ENCODE data around the gene GALC.

The GALC gene

DNA sequence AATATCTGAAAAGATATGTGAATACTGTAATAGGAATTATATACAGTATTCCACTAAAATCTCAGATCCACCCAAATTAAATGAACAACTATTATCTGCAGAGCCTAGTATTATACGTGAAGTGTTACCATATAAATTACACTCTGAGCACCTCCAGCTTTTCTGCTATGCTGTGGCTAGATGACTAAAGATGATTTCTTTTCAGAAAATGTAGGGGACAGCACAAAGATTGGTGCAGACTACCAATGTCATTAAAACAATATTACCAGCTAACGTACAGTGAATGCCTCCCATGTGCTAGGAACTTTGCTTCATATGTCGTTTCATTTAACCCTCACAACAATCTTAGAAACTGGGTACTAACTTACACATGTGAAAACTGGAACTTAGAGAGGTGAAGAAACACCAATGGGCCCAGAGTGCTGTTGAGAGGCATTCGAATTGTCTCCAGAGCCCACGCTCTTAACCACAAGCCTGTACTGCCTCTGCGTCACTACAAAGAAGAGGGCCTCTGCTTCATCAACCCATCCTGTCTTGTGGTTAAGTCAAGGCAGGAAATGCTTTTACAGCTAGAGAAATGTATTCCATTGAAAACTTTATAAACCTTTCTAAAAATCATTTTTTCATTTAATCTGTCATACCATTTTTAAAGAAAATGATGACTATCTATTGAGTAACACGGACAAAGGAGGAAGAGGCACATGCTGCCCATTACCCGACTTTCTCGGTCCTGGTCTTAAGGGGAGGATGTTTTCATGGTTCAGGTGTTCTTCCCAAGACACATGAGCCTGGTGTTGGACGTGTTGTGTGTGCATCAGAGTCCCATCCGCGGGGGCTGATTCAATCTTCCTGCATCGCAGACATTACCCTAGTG lies 13.2 kb upstream of the GALC start:
- DNase-seq (ENCODE audit: low read depth), result peak; percentile 30

DNA sequence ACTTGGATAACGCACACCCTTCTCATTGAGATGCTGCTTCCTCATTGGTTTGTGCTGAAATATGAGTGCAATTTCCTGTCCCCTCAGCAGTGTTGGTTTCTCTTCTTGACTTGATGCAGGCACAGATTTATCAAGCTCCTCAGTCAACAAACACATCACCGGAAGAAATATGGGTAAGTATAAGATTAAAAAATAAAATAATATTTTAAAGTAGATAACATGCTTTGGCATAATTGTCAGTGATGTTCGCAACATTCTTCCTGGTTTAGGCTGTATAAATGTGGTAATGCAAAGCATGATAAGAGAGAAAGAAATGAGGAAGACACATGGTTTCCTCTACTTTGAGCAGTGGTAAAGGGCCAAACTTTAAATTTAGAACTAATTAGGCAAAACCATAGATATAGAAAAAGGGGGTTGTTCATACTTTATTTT lies 12.1 kb upstream of the GALC start, which contains the start of gene GPR65:
Gene GPR65, plus strand, starts transcription at position 86 of the 432 bp plus-strand sequence. CDS start 5,713 bp downstream, outside the sequence.
- no peak for DNase-seq (ENCODE audit: low read depth)

DNA sequence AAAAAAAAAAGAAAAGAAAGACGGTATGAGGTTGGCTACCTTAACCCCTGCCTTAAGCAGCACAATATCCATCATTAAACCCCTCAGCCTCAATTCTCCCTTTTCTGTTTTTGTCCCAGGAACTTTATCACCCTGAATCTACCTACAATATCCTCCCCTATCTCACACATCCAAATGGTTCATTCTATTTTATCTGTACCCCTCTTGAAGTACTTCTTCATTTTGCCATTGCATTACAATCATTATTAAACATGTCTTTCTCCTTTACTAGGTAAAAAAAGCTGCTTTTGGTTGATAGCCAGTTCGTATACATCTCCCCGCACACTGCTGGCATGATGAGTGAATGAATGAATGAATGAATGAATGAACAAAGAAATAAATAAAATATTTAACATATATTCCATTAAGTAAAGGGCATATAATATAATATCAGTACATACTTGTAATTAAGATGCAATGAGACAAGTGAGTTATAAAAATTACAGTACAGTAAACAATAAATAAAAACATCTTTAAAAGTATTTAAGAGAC lies 11.6 kb upstream of the GALC start:
- DNase-seq (ENCODE audit: low read depth), result no peak

DNA sequence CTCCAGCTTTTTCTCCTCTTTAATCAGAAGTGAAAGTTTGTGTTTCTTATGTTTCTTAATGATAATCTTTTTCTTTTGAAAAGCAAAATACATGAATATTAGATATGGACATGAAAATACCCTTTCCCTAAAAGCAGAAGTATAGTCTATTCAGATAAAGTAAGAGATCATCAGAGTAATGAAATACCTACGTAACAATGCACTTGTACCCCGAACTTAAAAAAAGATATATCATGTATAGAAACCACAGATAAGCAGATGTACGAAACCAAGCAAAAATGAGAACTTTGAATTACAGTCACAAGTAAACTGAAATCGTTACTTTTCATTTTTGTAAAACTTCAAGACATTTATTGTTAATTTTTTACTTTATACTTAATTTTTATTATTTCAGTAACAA lies 10.4 kb upstream of the GALC start:
- DNase-seq (ENCODE audit: low read depth), result no peak

DNA sequence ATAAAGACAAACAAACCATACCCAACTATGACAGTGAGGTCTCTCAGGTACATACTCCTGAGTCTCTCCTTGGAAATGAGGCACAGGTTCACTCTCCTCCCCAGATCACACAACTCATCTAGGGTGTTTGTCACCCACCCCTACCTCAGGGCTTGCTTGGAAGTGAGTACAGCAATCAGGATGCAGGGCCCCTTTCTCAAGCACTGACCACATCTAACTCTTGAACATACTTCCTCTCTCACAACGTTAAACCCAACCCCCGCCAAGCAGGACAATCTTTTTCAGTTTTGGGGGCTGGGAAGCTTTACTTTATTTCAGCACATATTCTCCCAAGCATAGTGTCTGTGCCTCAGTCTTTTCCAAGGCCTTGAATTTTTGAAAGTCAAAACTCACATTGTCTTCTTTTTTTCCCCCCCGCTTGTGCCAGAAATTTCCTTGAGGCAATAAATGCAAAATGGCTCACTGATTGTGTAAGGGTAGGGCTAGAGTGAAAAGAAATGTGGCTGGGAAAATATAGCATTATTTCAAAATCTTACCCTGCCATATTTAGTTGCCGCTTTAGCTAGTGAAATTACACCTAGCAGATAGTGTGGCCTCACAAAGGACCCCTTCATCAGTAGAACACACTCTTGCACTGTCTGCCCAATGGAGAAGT lies 9.6 kb upstream of the GALC start:
- no peak for DNase-seq (ENCODE audit: low read depth)

DNA sequence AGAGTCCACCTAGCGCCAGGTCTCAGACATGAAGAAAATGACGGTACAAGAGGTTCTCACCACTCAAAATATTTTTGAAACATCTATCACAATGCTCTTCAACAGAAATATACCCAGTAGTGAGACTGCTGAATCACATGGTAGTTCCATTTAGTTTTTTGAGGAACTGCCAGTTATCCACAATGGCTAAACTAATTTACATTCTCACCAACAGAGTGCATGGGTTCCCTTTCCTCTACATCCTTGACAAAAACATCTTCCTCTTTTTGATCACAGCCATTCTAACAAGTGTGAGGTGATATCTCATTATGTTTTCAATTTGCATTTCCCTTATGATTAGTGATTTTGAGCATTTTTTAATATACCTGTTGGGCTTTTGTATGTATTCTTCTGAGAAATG lies 6.3 kb upstream of the GALC start:
- DNase-seq (ENCODE audit: low read depth), result no peak

DNA sequence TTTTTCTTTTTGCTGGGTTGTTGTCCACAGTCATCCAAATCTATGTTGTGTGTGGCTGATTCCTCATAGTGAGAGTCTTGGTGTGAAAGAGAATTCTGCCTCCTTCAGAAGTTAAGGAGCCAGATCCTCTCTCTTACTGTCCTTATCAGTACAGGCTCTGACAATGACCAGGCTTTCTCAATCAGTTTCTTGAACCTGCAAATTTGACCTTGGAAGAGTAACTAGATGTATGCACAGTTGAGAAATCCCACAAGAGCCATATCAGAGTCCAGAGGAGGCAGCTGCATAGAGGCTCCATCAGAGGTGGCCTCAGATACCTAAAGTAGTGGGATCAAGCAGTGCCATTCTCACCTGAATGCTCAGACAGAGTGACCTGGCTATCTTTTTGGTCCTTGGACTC lies 5.5 kb upstream of the GALC start:
- no peak for DNase-seq (ENCODE audit: low read depth)

DNA sequence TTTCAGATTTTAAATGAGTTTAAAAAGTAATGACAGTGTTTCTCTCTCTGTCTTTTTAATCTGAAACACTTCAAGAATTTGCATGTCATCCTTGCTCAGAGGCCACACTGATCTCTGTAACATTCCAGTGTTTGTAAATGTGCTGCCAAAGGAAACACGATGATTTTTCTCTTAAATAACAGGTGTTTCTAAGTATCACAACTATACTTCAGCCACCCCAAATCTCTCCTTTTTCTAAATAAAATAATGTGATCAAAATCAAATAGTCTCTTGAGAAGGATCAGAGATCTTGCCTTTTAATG lies 3.3 kb upstream of the GALC start:
- DNase-seq (ENCODE audit: low read depth), result no peak

DNA sequence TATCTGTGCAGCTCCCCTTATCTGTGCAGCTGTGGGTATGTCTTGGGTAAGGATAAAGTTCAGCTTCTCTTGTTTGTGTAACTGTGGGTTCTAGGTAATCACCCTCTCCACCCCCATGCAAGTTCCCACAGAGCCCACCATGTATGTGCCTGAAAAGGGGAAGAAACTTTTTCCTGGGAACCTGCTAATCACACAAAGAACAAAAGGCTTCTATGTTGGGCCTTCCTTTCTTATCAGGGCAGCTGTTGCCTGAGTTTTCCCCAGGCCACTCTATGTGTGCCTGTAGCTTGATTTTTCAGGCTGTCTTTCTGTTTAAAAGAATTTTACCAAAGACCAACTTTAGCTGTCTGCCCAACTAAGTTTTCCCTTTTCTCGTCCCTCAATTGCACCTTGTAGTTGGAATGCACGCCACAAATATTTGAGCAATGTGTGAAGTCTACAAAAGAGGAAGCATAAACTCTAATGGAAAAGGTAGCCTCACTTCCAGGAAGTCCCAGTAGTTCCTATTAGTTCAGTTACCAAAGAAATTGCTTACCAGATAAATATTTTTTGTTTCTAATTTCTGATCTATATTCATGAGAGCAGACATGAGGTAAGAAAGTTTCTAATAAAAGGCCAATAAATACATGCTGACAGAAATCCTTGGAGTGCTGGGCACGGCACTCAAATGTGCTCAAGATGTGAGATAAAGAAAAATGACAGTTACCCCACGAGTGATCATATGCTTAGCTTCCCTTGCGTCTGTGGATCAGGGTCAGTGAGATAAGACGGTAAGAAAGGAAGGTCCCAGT lies 2.7 kb upstream of the GALC start:
- no peak for DNase-seq (ENCODE audit: low read depth)

DNA sequence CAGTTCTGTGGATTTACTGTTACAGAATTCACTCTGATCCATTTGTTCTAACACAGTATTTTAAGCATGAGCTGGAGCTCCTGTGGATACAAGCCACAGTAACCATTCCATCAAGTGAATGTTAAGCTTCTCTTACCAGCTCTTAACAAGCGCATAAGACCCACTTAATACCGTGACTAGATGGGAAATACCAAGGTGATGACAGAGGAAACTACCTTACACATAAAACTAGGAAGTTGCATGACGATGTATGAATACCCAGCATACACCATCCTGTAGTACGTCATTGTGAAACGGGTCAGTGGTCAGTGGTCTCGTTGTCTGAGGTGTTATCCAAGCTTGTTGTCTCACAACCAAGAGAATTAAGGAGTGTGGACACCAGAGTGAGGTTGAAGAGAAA lies 2.0 kb upstream of the GALC start:
- DNase-seq (ENCODE audit: low read depth), result no peak

DNA sequence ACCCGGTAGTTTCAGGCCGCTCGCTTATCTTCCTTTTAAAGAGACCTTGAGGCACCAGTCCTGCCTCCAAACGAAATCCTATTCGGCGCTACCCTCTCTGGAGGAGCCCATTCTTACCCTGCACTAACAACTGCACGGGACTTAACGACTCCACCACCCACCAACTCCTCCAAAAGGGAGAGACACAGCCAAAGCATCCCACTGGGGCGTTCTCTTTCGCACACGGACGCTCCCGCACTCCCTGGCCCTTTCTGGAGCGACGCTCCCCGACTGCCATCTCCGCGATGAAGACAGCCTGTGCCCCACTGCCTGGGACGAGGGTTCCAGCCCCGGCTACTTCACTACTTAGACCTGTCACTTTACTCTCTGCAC lies 650 bp downstream of the GALC start:
- DNase-seq (ENCODE audit: low read depth), result no peak

DNA sequence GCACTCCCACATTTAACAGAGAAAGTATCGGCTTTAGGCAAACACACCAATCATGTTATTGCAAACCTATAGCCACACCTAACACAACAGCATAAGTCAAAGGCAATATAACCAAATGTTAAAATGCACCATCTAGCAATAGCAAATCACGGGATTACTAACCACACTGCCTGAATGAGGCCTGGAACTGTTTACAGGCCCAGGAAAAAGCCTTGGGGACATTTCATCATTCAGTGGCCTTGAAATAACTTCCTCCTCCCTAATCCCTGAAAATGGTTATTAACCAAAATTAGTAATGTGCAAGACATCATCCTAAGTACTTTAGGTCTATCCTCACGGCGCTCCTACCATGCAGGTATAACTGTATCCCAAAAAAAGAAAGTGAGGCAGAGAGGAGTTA lies 2.3 kb downstream of the GALC start:
- DNase-seq (ENCODE audit: low read depth), result no peak

DNA sequence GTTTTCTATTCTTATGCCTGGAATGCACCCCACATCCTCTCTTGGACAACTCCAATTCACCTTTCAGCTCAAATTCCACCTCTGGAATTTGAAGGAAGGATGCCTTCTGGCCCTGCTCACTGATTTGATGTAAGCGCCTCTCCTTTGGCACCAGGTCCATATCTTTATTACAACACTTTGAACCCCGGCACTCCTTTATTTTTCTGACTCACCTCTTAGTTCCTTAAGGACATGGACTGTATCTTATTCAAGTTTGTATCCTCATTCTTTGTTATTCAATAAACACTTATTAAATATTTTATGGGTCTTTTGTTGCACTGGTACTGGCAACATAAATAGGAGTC lies 3.1 kb downstream of the GALC start:
- no peak for DNase-seq (ENCODE audit: low read depth)

DNA sequence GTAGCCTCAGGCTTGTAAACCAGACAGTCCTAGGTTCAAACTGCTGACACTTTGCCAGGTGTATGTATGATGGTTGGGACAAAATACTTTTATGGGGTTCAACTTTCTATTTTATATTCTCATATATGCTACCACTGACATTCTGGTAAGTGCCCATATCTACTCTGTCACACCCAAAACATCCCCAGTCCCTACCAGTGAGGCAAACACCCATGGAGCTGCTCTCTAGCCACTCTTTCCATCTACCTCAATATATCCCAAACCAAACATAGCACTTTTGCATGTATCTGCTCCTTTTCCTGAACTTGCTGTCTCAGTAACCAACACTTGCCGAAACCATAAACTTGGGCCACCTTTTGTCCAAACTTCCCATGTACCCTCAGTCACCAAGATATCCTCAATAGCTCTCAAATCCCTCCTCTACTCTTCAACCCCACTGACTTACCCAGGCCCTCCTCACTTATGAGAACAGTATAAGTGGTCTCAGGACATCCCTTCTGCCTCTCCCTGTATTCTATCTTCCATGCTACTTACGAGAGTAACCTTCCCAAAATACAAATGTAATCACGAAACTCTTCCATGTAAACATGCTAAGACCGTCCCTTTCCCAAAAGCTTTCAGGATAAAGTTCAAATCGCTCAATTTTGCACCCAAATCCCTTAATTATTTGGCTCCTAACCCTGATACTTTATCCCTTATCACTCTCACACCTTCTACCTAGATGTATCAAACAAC lies 3.6 kb downstream of the GALC start:
- no peak for DNase-seq (ENCODE audit: low read depth)

DNA sequence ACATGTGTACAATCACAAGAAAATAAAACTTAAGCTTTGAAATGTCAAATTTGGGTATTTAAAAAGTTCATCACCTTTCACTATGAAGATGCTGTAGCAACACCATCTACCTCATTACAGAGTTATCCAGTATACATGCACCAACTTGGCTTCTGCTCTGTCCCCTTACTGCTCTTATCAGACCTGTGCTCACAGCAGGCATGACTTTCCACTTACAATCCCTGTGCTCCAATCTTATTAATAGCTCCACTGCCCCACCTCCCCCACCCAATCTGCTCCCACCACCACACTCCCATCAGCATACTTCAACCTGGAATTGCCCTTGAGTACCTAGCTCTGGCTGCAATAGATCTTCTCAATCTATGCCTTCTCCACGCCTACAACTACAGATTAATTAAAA lies 13.3 kb downstream of the GALC start:
- DNase-seq (ENCODE audit: low read depth), result no peak

DNA sequence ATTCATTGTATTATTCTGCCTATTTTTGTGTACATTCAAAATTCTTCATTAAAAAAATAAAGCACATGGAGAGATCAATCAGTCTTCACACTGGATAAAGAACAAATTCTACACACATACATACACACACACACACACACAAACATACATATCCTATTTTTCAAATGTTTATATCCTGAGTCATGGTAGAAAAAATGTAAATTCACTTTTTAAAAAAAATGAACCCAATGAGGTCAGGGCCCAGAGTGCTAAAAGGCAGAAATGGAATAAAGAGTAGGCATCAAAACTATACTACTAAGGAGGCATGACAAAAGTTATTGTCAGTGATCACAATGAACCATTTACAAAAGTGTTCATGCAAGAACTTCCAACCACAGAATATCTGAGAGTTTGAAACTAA lies 17.3 kb downstream of the GALC start:
- no peak for DNase-seq (ENCODE audit: low read depth)

DNA sequence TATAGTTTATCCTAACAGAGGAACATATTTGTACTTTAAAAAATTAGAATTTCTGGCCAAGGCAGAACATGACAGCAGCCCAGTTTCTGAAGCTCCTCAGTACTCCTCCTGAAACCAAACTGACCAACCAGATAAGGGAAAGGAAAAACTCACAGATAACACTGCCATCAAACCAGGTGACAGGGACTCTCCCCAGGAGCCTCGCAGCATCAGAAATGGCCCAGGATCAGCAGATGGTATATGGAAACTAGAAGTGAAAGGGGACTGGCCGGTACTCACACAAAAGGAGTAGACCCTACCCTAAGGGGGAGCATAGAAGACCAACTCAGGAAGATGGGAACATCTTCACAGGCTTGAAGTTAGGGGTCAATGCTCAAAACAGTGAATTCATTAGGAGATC lies 22.0 kb downstream of the GALC start:
- DNase-seq (ENCODE audit: low read depth), result no peak

DNA sequence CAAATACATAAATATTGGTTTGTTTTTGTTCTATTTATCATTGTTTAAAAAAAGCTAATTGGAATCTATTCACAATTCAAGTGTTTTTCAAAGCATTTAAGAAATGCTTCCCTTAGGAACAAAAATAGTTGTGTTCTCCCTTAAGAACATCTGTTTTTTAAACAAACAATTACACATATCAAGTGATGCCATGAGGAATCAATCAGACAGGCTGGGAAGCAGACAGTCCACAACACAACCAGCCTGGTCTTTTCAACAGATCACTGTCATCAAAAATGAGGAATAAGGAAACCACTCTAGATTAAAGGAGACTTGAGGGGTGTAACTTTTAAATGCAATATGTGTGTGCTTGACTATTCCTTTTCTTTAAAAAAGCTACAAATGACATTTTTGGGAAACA lies 25.5 kb downstream of the GALC start:
- DNase-seq (ENCODE audit: low read depth), result no peak

DNA sequence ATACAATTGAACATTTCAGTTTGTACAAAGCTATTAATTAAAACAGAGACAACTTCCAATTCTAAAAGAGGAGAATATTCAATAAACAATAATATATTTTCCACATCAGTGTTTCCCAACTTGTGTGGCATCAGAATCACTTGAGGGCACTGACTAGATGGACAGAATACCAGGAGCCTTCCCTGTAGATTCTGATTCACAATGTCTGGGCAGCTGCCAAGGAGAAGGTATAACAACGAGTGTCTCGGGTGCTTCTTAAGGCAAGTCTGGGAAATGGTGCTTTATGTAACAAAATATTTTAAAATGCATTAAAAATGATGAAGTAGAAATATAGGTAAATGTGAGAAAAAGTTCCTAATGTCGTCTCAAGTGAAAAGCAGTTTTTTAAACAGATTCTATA lies 26.2 kb downstream of the GALC start:
- no peak for DNase-seq (ENCODE audit: low read depth)

DNA sequence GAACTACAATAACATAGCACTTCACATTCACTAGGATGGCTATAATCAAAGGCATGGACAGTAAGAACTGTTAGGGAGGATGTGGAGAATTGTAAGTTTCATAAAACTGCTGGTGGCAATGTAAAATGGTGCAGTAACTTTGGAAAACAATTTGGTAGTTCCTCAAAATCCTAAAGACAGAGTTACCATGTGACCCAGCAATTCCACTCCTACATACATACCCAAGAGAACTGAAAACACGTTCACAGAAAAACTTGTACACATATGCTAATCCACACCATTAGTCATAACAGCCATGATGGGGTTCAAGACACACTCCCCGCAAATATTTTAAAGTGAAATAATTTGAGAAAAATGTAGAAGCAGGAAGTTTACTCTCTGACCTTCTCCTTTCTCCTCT lies 31.7 kb downstream of the GALC start:
- no peak for DNase-seq (ENCODE audit: low read depth)

DNA sequence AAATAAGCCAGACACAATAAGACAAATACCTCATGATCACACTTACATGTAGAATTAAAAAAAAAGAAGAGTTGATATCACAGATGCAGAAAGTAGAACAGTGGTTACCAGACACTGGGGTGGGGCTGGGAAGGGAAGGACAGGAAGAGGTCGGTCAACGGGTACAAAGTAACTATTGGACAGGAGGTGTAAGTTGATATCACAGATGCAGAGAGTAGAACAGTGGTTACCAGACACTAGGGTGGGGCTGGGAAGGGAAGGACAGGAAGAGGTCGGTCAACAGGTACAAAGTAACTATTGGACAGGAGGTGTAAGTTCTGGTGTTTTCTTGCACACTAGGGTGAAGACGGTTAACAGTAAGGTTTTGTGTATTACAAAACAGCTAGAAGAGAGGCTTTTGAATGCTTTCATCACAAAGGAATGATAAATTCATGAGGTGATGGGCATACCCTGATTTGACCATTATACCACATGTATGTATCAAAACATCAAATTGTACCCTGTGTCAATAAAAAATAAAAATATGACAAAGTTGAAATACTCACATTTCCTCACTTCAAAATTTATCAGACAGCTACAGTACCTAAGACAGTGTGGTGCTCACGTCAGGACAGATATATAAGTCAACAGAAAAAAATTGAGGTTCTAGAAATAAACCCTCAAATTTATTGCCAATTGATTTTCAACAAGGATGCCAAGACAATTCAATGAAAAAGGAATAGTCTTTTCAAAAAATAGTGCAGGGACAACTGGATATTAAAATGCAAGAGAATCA lies 32.8 kb downstream of the GALC start:
- no peak for DNase-seq (ENCODE audit: low read depth)
